Measurements from ENCODE around the gene KIR2DL3. TPM values are rescaled to one million over a fixed set of nuclear protein-coding genes. Genes with fewer than 3 reads are reported as not detected.
"Not testable (repeated sequence)": the region's sequence is repeated elsewhere in the genome, so short reads cannot be mapped to it uniquely, and the experiment has no call there.

The KIR2DL3 gene
- total RNA-seq (2021; fragmentation: NEBNext Ultra II Directional; extraction: Animal tissue kit (Norgen Biotek cat#: 25700)), result not detected
- long read RNA-seq, result 0 reads

- DNase-seq; H3K36me3 Mint-ChIP-seq (ENCODE audit: low read depth); H3K4me1 Mint-ChIP-seq (ENCODE audit: low read depth); H3K27ac Mint-ChIP-seq; H3K4me3 Mint-ChIP-seq; H3K27me3 Mint-ChIP-seq (ENCODE audit: insufficient read depth): not testable (repeated sequence)
- peaks cover 72% of the 10 kb centered on the region for H3K9me3 Mint-ChIP-seq
These were observed at the start of gene KIR2DL3 for GRCh38 chr19:54738306-54738705. Gene KIR2DL3 (plus strand): TSS chr19:54738513. CDS start chr19:54738546, 33 bp downstream.

DNA sequence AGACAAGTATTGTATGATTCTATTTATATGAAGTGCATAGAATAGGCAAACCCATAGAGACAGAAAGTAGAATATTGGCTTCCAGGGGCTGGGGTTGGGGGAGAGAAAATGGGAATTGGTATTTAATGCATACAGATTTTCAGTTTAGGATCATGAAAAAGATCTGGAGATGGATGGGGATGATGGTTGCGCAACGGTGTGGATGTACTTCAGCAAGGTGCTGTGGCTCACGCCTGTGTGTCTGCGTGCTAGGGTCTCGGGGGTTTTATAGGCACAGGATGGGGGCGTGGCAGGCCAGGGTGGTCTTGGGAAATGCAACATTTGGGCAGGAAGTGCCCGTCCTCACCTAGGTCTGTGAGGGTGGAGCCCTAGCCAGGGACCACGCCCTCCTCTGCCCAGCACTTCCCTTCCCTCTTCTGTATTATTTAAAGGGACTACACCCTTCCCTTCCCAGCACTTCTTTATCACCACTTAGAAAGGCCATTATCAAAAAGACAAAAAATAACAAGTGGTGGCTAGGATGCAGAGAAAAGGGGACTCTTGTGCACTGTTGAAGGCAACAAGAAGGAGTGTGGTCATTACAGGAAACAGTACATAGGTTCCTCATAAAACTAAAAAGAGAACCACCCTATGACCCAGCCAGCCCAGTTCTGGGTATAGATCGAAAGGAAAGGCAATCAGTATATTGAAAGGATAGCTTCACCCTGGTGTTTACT is 46.6 kb upstream of the KIR2DL3 start:
- no peak overlapping the region for H3K27ac Mint-ChIP-seq
- TF ChIP-seq, protein P1, sequence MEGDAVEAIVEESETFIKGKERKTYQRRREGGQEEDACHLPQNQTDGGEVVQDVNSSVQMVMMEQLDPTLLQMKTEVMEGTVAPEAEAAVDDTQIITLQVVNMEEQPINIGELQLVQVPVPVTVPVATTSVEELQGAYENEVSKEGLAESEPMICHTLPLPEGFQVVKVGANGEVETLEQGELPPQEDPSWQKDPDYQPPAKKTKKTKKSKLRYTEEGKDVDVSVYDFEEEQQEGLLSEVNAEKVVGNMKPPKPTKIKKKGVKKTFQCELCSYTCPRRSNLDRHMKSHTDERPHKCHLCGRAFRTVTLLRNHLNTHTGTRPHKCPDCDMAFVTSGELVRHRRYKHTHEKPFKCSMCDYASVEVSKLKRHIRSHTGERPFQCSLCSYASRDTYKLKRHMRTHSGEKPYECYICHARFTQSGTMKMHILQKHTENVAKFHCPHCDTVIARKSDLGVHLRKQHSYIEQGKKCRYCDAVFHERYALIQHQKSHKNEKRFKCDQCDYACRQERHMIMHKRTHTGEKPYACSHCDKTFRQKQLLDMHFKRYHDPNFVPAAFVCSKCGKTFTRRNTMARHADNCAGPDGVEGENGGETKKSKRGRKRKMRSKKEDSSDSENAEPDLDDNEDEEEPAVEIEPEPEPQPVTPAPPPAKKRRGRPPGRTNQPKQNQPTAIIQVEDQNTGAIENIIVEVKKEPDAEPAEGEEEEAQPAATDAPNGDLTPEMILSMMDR (IDR thresholded peaks at IDR 0.05), result no peak
- H3K9me3 Mint-ChIP-seq, result peaks cover 25% of the 10 kb centered on the region
- no peak overlapping the region for H3K4me3 Mint-ChIP-seq
- H3K36me3 Mint-ChIP-seq (ENCODE audit: low read depth), result no peaks in the 10 kb centered on the region
- DNase-seq, result no peak
- no peaks in the 10 kb centered on the region for H3K4me1 Mint-ChIP-seq (ENCODE audit: low read depth)
- H3K27me3 Mint-ChIP-seq (ENCODE audit: insufficient read depth), result no peaks in the 10 kb centered on the region; the same call in 1 of the 2 replicates

DNA sequence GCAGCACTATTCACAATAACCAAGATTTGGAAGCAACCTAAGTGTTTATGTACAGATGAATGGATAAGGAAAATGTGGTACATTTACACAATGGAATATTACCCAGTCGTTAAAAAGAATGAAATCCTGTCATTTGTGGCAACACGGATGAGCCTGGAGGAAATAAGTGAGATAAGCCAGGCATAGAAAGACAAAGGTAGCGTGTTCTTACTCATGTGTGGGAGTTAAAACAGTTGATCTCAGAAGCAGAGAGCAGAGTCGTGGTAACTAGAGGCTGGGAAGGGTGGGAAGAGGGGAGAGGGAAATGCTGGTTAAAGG is 46.1 kb upstream of the KIR2DL3 start:
- no peaks in the 10 kb centered on the region; the same call in 1 of the 2 replicates for H3K27me3 Mint-ChIP-seq (ENCODE audit: insufficient read depth)
- H3K36me3 Mint-ChIP-seq (ENCODE audit: low read depth), result no peaks in the 10 kb centered on the region
- H3K4me1 Mint-ChIP-seq (ENCODE audit: low read depth), result no peaks in the 10 kb centered on the region
- no peak overlapping the region for H3K4me3 Mint-ChIP-seq
- no peak overlapping the region for H3K27ac Mint-ChIP-seq
- H3K9me3 Mint-ChIP-seq, result peaks cover 27% of the 10 kb centered on the region
- no peak for DNase-seq
- TF ChIP-seq, protein P1 (IDR thresholded peaks at IDR 0.05), result no peak

DNA sequence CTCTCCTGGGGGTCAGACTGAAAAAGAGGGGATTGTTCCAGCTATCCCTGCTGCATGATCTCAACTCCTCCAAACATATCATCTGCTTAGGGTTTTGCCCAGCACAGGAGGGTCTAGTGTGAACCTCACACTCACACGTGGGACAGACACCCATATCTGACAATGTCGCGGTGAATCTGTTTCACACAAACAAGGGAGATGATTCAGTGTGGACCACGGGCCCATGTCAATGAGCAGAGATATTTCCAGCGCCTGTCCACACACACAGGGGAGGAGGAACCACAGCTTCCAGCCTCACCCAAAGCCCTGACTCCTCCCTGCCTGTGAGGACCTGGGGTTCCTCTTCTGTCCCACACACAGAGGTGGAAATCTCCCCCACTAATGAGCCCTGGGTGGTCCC is 43.7 kb upstream of the KIR2DL3 start:
- no peaks in the 10 kb centered on the region for H3K4me1 Mint-ChIP-seq (ENCODE audit: low read depth)
- peaks cover 43% of the 10 kb centered on the region for H3K9me3 Mint-ChIP-seq
- H3K27ac Mint-ChIP-seq, result no peak overlapping the region
- no peaks in the 10 kb centered on the region; the same call in 1 of the 2 replicates for H3K36me3 Mint-ChIP-seq (ENCODE audit: low read depth)
- H3K4me3 Mint-ChIP-seq, result no peak overlapping the region
- peaks cover 6% of the 10 kb centered on the region for H3K27me3 Mint-ChIP-seq (ENCODE audit: insufficient read depth)
- no peak for DNase-seq
- TF ChIP-seq, protein P1 (IDR thresholded peaks at IDR 0.05), result no peak

DNA sequence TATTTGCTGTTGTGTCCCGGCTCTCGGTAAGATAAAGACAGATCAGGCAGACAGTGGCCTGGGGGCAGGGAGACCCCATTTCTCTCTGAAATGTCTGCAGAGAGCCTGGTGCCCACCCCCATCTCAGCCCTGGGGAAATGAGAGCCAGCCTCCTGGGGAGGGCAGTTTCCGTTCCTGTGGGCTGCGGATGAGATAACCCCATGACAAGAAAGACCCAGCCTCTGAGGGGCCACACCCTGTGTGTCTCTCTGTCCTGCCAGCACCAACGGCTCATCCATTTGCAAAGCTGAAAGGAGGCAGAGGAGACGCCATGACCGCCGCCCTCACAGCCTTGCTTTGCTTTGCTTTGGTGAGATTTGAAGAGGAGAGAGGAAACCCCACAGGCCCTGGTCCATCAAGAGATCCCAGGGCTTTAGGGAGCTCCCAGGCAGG is 42.2 kb upstream of the KIR2DL3 start:
- peaks cover 56% of the 10 kb centered on the region for H3K9me3 Mint-ChIP-seq
- H3K27me3 Mint-ChIP-seq (ENCODE audit: insufficient read depth), result peaks cover 6% of the 10 kb centered on the region
- no peak overlapping the region for H3K4me3 Mint-ChIP-seq
- H3K36me3 Mint-ChIP-seq (ENCODE audit: low read depth), result no peaks in the 10 kb centered on the region; the same call in 1 of the 2 replicates
- H3K27ac Mint-ChIP-seq, result no peak overlapping the region
- DNase-seq, result no peak
- H3K4me1 Mint-ChIP-seq (ENCODE audit: low read depth), result no peaks in the 10 kb centered on the region
- TF ChIP-seq, protein P1 (IDR thresholded peaks at IDR 0.05), result no peak

- TF ChIP-seq, protein P1 (IDR thresholded peaks at IDR 0.05), result no peak
- H3K4me1 Mint-ChIP-seq (ENCODE audit: low read depth), result no peaks in the 10 kb centered on the region
- no peak overlapping the region for H3K4me3 Mint-ChIP-seq
- H3K27me3 Mint-ChIP-seq (ENCODE audit: insufficient read depth), result peaks cover 6% of the 10 kb centered on the region
- no peaks in the 10 kb centered on the region; the same call in 1 of the 2 replicates for H3K36me3 Mint-ChIP-seq (ENCODE audit: low read depth)
- H3K9me3 Mint-ChIP-seq, result peaks cover 56% of the 10 kb centered on the region
- no peak overlapping the region for H3K27ac Mint-ChIP-seq
- no peak for DNase-seq
These were observed 41.5 kb upstream of the KIR2DL3 start for GRCh38 chr19:54696766-54697165.

GRCh38 chr19:54697716-54698115 is 40.6 kb upstream of the KIR2DL3 start:
- H3K9me3 Mint-ChIP-seq, result peaks cover 58% of the 10 kb centered on the region
- not testable (repeated sequence) for H3K36me3 Mint-ChIP-seq (ENCODE audit: low read depth); H3K27ac Mint-ChIP-seq

More at GRCh38 chr19:54697716-54698115, 40.6 kb upstream of the KIR2DL3 start:
- H3K27me3 Mint-ChIP-seq (ENCODE audit: insufficient read depth); H3K4me3 Mint-ChIP-seq; H3K4me1 Mint-ChIP-seq (ENCODE audit: low read depth); DNase-seq: not testable (repeated sequence)
